Activated CD8-positive, alpha-beta memory T cell treated with anti-CD3 and anti-CD28 coated beads, Interleukin-2, amount 10 ng/mL, durations not matched to agents 7 days and 5 days (primary cell): ENCODE measurements around the gene PRKAR1A. TPM values are rescaled to one million over a fixed set of nuclear protein-coding genes. Genes with fewer than 3 reads are reported as not detected.
"Not testable (repeated sequence)": the region's sequence is repeated elsewhere in the genome, so short reads cannot be mapped to it uniquely, and the experiment has no call there.

ENCODE experiments used
- ATAC-seq: fragments of 150-1000 bp; cut with Tn5 transposase; one replicate; pipeline ENCODE4 v1.10.0; 2021; ENCODE audit warnings: moderate library complexity
- CTCF ChIA-PET: fragments of 350-600 bp; sonication (Branson Sonifier 250); formaldehyde crosslinking; loops from one replicate; lab custom pipeline; 2021; ENCODE audit warnings: antibody characterized with exemption; lab: Charles Lee
- DNase-seq: peaks from one replicate; pipeline ENCODE4 v3.0.0-alpha.2; 2020
- H3K27ac Mint-ChIP-seq: one replicate; pipeline ENCODE4 v1.8.0; 2021; ENCODE audit warnings: mild to moderate bottlenecking, mixed read lengths
- H3K27me3 Mint-ChIP-seq: one replicate; pipeline ENCODE4 v1.8.0; 2021; ENCODE audit warnings: mixed read lengths
- H3K36me3 Mint-ChIP-seq: one replicate; pipeline ENCODE4 v1.8.0; 2021; ENCODE audit warnings: mild to moderate bottlenecking, mixed read lengths
- H3K4me1 Mint-ChIP-seq: one replicate; pipeline ENCODE4 v1.8.0; 2021; ENCODE audit warnings: mixed read lengths
- H3K4me3 Mint-ChIP-seq: one replicate; pipeline ENCODE4 v1.8.0; 2021; ENCODE audit warnings: mild to moderate bottlenecking, moderate library complexity, mixed read lengths
- H3K9me3 Mint-ChIP-seq: one replicate; pipeline ENCODE4 v1.8.0; 2022; ENCODE audit warnings: low read depth, mixed read lengths
- total RNA-seq, 2 experiments: library from RNA; stranded (reverse); gene quantifications; one replicate each; pipeline ENCODE4 v1.2.3, GENCODE V29; 2021

Gene PRKAR1A
- total RNA-seq, 2 experiments from 2014 or later, result 215 to 293 TPM

DNA sequence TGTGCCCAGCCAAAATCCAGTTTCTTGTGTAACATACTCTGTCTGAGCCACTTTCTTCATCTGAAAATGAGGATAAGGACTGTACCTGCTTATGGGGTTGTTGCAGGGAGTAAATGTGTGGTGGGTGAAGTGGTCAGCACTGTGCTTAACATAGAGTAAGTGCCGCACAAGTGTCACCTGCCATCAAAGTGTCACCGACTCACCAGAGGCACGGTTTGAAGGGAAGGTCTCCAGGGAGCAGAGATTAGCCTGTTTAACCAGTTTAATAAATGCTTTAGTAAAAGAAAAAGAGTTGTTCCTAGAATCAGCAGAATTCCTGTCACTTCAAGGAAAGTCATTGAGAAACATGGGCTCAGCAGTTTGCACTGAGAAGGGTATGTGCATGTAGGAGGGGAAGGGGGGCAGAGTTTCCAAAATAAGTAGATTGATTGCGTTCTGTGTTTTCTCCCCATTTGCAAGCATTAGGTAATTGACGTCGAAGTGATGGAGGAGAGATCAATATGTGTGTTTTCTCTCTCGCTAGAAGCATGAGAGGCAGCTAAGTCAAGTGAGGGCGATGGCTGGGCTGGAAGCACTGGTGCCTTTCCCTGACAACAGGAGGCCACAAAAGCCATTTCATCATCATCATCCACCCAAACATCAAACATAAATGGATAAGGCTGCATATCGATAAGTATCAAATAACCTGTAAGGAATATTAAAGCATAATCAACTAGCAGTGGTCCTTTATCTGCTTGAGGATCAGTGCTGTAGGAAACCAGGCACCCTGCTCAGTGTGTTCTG, 69.8 kb downstream of the PRKAR1A start:
- Mint-ChIP-seq H3K4me3 (no peak overlapping the region), H3K4me1 (no peaks in the 10 kb centered on the region), H3K27ac (no peak overlapping the region), H3K9me3 (no peaks in the 10 kb centered on the region), H3K27me3 (peaks cover 2% of the 10 kb centered on the region), H3K36me3 (no peaks in the 10 kb centered on the region)
- CTCF ChIA-PET, result no interaction called here
- ATAC-seq (no peak), DNase-seq (no peak)

- H3K36me3 Mint-ChIP-seq, result not testable (repeated sequence)
These were observed 70.6 kb downstream of the PRKAR1A start for GRCh38 chr17:68582867-68583266.

GRCh38 chr17:68584581-68585303, 72.5 kb downstream of the PRKAR1A start:
- no peak for ATAC-seq
- DNase-seq, result no peak

More at GRCh38 chr17:68582867-68583266, 70.6 kb downstream of the PRKAR1A start:
- H3K27me3 Mint-ChIP-seq, CTCF ChIA-PET, DNase-seq, H3K4me1 Mint-ChIP-seq, ATAC-seq, H3K27ac Mint-ChIP-seq, H3K4me3 Mint-ChIP-seq, H3K9me3 Mint-ChIP-seq: not testable (repeated sequence)

GRCh38 chr17:68585643-68586042, 73.4 kb downstream of the PRKAR1A start:
- H3K27ac Mint-ChIP-seq, result no peak overlapping the region
- no peaks in the 10 kb centered on the region for H3K4me1 Mint-ChIP-seq
- CTCF ChIA-PET, result no interaction called here
- ATAC-seq, result no peak
- peaks cover 3% of the 10 kb centered on the region for H3K9me3 Mint-ChIP-seq
- no peak overlapping the region for H3K4me3 Mint-ChIP-seq
- DNase-seq, result no peak
- no peaks in the 10 kb centered on the region for H3K36me3 Mint-ChIP-seq
- peaks cover 5% of the 10 kb centered on the region for H3K27me3 Mint-ChIP-seq

More at GRCh38 chr17:68584581-68585303, 72.5 kb downstream of the PRKAR1A start:
- H3K36me3 Mint-ChIP-seq, result no peaks in the 10 kb centered on the region
- H3K27me3 Mint-ChIP-seq, result peaks cover 8% of the 10 kb centered on the region
- CTCF ChIA-PET, result interaction anchor here (1.3 kb wide), 1 partner anchor 51 kb away, joined by 6 read pairs; no protein-coding TSS in a partner anchor
- no peaks in the 10 kb centered on the region for H3K4me1 Mint-ChIP-seq
- H3K4me3 Mint-ChIP-seq, result no peak overlapping the region
- H3K27ac Mint-ChIP-seq, result no peak overlapping the region
- peaks cover 3% of the 10 kb centered on the region for H3K9me3 Mint-ChIP-seq

DNA sequence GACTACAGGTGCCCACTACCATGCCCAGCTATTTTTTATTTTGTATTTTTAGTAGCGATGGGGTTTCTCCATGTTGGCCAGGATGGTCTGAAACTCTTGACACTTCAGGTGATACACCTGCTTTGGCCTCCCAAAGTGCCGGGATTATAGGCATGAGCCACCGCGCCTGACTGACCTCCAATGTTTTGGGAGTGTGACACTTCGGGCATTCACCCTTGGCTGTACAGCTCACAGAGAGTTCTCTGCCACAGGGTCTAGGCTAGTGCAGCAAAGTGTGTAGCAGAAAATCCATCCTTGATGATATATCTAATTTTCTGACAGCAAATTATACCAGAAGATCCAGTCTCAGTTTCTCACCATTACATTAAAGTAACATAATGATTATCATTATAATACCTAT, 74.8 kb downstream of the PRKAR1A start:
- Mint-ChIP-seq H3K4me1 (no peaks in the 10 kb centered on the region), H3K27ac (no peak overlapping the region), H3K4me3 (no peak overlapping the region), H3K36me3 (no peaks in the 10 kb centered on the region), H3K27me3 (peaks cover 8% of the 10 kb centered on the region), H3K9me3 (peaks cover 3% of the 10 kb centered on the region)
- CTCF ChIA-PET, result interaction anchor here (0.8 kb wide), 1 partner anchor 27 kb away, joined by 3 read pairs; no protein-coding TSS in a partner anchor
- ATAC-seq (no peak), DNase-seq (no peak)

DNA sequence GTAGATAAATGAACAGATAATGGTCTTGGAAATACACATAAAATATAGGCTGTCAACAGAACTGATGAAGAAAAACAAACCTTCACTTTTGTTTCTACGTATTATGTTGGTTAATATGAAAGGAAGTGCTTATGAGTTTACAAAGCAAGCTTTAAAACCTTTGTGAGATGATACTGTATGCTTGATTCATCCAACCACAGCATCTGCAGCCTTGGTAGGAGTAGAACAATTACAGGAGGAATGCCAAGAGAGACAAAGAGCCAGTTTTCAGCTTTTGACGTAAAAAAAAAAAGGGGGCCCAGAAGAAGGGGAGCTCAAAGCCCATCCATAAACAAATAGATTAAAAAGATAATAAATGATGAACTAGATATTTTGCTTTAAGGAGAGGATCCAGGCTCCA, 75.6 kb downstream of the PRKAR1A start:
- H3K27ac Mint-ChIP-seq, result no peak overlapping the region
- CTCF ChIA-PET, result no interaction called here
- no peaks in the 10 kb centered on the region for H3K4me1 Mint-ChIP-seq
- DNase-seq (no peak), ATAC-seq (no peak)
- peaks cover 3% of the 10 kb centered on the region for H3K9me3 Mint-ChIP-seq
- no peaks in the 10 kb centered on the region for H3K36me3 Mint-ChIP-seq
- no peak overlapping the region for H3K4me3 Mint-ChIP-seq
- H3K27me3 Mint-ChIP-seq, result peaks cover 16% of the 10 kb centered on the region

DNA sequence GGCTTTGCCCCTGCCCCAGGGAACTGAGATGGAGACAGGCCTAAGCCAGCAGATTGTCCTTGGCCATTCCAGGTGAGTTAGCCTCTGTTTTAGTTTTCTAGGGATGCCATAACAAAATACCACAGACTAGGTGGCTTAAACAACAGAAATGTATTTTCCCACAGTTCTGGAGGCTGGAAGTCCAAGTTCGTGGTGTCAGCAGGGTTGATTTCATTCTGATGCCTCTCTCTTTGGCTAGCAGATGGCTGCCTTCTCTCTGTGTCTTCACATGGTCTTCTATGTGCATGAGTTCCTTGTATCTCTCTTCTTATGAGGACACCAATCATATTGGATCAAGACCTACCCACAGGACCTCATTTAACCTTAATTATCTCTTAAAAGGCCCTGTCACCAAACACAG, 76.1 kb downstream of the PRKAR1A start:
- Mint-ChIP-seq H3K4me1 (no peaks in the 10 kb centered on the region), H3K4me3 (no peak overlapping the region), H3K36me3 (no peaks in the 10 kb centered on the region), H3K9me3 (peaks cover 3% of the 10 kb centered on the region), H3K27ac (no peak overlapping the region), H3K27me3 (peaks cover 21% of the 10 kb centered on the region)
- DNase-seq, result no peak
- no peak for ATAC-seq
- CTCF ChIA-PET, result no interaction called here

DNA sequence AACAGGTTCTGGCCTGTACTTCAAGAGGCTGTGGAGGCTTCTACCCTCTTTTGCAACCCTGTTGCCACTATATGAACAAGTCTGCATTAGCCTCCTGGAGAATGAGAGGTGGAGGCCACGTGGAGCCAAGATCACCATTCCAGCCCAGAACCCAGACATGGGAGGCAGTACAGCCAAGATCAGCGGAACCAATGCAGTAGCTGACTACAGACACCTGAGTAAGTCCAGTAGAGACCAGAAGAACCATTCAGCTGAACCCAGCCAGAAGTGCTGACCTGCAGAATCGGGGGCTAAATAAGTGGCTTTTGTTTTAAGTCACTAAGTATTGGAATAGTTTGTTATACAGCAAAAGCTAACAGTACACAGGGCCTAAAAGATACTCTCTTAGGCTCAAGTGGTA, 76.9 kb downstream of the PRKAR1A start:
- CTCF ChIA-PET, result interaction anchor here (0.7 kb wide), 1 partner anchor 14 kb away, joined by 3 read pairs; no protein-coding TSS in a partner anchor
- Mint-ChIP-seq H3K4me3 (no peak overlapping the region), H3K27ac (no peak overlapping the region)

DNA sequence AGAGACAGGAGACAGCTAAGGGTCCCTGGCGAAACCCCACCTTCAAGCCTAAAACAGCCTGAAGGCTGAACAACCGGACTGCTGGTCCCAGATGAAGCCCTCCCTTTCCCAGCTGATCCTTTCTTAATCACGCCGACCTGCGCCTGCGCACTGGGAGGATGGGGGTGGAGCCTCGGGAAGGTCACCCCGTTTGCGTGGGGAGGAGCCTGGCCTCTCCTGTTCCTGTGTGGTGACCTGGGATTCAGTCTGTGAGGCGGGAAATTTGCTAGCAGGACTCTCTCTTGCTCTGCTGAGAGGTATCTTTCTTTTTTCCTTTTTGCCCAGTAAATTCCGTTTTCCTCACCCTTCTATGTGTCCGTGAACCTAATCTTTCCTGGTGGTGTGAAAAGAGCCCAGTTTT, 79.4 kb downstream of the PRKAR1A start:
- no peak overlapping the region for H3K4me3 Mint-ChIP-seq

More for the DNA sequence above, 76.9 kb downstream of the PRKAR1A start:
- Mint-ChIP-seq H3K27me3 (peaks cover 27% of the 10 kb centered on the region), H3K9me3 (peaks cover 3% of the 10 kb centered on the region), H3K36me3 (no peaks in the 10 kb centered on the region), H3K4me1 (no peaks in the 10 kb centered on the region)
- no peak for ATAC-seq
- no peak for DNase-seq

DNA sequence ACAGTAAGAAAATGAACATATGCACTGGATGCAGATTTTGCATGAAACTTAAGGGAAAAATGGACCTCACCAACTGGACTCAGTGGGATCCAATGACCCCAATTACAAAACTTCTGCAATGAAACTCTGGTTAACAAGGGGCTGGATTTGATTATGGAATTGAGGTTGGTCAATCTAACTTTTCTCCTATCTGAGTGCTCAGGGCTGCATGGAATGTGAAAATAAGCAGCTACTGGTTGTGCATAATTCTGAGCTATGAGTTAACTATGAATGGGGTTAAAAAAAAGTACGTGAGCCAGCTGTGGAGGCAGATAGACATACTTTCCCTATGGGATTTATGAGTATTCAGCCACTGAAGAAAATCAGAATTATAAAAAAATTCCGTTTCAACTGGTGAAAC, 79.8 kb downstream of the PRKAR1A start:
- Mint-ChIP-seq H3K4me1 (peaks cover 6% of the 10 kb centered on the region), H3K36me3 (no peaks in the 10 kb centered on the region), H3K27me3 (peaks cover 54% of the 10 kb centered on the region), H3K4me3 (no peak overlapping the region), H3K9me3 (peaks cover 3% of the 10 kb centered on the region), H3K27ac (no peak overlapping the region)
- CTCF ChIA-PET, result interaction anchor here (1.0 to 1.1 kb wide), 2 partner anchors 22 to 58 kb away, joined by 3 to 5 read pairs; no protein-coding TSS in a partner anchor
- ATAC-seq (no peak), DNase-seq (no peak)

More for the DNA sequence above, 79.4 kb downstream of the PRKAR1A start:
- DNase-seq (no peak), ATAC-seq (no peak)
- CTCF ChIA-PET, result interaction anchor here (1.0 kb wide), 1 partner anchor 22 kb away, joined by 5 read pairs; no protein-coding TSS in a partner anchor
- no peaks in the 10 kb centered on the region for H3K36me3 Mint-ChIP-seq
- peaks cover 6% of the 10 kb centered on the region for H3K4me1 Mint-ChIP-seq
- H3K27me3 Mint-ChIP-seq, result peaks cover 50% of the 10 kb centered on the region
- H3K9me3 Mint-ChIP-seq, result peaks cover 3% of the 10 kb centered on the region
- H3K27ac Mint-ChIP-seq, result no peak overlapping the region

DNA sequence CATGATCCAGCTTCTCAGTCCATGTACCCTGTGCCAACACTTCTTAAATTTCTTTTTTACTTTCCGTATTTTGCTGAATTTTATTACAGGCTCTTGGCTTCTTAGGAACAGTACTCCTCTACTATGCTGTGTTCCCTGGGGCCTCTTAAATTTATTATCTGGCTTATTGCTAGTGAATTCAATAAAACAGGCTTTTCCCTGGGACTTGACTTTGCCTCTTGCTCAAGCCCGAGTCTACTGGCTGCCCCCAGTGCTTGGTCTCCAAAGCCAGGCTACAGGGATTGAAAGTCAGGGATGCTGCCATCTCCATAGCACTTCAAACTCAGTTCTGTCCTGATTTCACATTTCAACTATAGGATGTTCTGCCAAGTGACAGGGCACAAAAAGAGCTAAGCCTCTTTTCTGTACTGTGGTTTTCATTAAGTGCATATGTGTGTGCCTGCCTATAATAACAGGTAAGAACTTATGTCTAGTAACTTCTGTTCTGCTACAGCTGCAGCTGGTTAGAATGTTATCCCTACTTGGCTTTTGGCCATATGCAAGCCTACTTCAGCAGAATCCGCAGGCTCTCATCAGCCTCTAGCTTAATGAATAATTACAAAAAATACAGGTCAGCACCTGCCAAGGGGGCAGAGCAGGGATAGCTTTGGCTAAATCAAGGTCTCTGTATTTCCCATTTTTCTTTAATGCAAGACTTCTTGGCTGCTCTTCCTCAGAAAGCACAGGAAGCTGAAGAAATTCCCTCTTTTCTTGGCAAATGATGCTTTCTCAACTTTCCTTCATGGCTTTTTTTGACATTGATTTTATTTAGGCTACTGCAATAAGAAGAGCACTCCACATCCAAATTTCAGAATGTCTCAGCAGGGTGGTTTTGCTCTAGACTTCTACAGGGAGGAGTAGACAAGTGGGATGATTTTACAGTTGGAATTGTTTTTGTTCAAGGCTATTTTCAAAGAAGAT, 80.7 kb downstream of the PRKAR1A start:
- peaks cover under 1% of the 10 kb centered on the region for H3K9me3 Mint-ChIP-seq
- no peak overlapping the region for H3K27ac Mint-ChIP-seq
- H3K4me3 Mint-ChIP-seq, result no peak overlapping the region
- ATAC-seq (no peak), DNase-seq (no peak)
- no peaks in the 10 kb centered on the region for H3K36me3 Mint-ChIP-seq
- CTCF ChIA-PET, result interaction anchor here (0.6 to 1.1 kb wide), 3 partner anchors 21 to 59 kb away, joined by 3 to 5 read pairs (median 3); no protein-coding TSS in a partner anchor
- H3K4me1 Mint-ChIP-seq, result peaks cover 6% of the 10 kb centered on the region
- H3K27me3 Mint-ChIP-seq, result peaks cover 61% of the 10 kb centered on the region

DNA sequence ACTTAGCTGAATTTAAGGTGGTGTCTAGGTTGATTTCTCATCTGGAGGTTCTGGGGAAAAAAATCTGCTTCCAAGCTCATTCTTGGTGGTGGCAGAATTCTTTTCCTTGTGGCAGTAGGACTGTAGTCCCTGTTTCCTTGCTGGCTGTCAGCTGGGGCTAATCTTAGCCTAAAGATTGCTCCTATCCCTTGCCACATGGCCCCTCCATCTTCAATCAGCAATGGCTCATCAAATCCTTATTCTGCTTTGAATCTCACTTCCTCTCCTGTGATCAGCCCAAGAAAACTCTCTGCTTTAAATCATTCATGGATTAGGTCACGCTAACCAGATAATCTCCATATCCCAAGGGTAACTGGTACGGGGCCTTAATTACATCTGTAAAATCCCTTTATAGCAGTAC, 82.3 kb downstream of the PRKAR1A start:
- Mint-ChIP-seq H3K4me3 (no peak overlapping the region), H3K27me3 (peaks cover 74% of the 10 kb centered on the region), H3K27ac (no peak overlapping the region), H3K36me3 (no peaks in the 10 kb centered on the region), H3K9me3 (no peaks in the 10 kb centered on the region), H3K4me1 (peaks cover 8% of the 10 kb centered on the region)
- ATAC-seq (no peak), DNase-seq (no peak)
- CTCF ChIA-PET, result no interaction called here

DNA sequence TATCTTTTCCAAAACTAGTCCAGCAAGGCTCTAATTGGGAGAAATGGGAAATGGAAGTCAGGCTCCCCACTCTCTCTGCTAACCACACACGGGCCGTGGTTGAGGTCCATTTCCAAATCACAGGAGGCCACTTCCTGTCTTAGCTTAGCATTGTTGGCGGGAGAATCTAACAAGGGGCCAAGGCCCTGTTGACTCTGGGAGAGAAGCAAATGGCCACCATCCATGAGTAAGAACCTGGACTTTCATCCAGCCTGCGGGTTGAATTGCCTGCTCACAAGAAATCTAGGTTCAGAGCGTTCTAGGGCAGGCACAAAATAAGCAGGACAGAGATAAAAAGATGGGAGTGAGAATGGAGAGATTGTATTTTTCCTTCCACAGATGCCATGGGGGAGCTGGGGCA, 83.3 kb downstream of the PRKAR1A start:
- no peak overlapping the region for H3K4me3 Mint-ChIP-seq
- CTCF ChIA-PET, result no interaction called here
- no peaks in the 10 kb centered on the region for H3K36me3 Mint-ChIP-seq
- ATAC-seq, result no peak
- H3K4me1 Mint-ChIP-seq, result peaks cover 11% of the 10 kb centered on the region
- DNase-seq, result no peak
- H3K9me3 Mint-ChIP-seq, result no peaks in the 10 kb centered on the region
- H3K27me3 Mint-ChIP-seq, result peaks cover 79% of the 10 kb centered on the region
- no peak overlapping the region for H3K27ac Mint-ChIP-seq
